Transverse colon (tissue), 4 donors: ENCODE measurements around the gene TPCN2. TPM values are rescaled to one million over a fixed set of nuclear protein-coding genes. Genes with fewer than 3 reads are reported as not detected.

Experiments used
- DNase-seq: peaks from one replicate; pipeline ENCODE4 v3.0.0-alpha.2; 2019
- H3K27ac ChIP-seq, 4 donors: fragments of 200-600 bp; sonication (generic); 2 replicates each; pipeline ENCODE4 v1.5.1; 2016 to 2018; ENCODE audit warnings: inconsistent platforms in 4 of 4
- H3K27me3 ChIP-seq: fragments of 200-600 bp; sonication (generic); 2 replicates; pipeline ENCODE4 v1.5.1; 2017; ENCODE audit warnings: inconsistent platforms
- H3K36me3 ChIP-seq, 4 donors: fragments of 200-600 bp; sonication (generic); 2 replicates each; pipeline ENCODE4 v1.5.1; 2017 to 2019; ENCODE audit warnings: inconsistent platforms in 4 of 4
- H3K4me1 ChIP-seq, 4 donors: fragments of 200-600 bp; sonication (generic); 2 replicates each; pipeline ENCODE4 v1.5.1; 2017 to 2020; ENCODE audit warnings: inconsistent platforms in 4 of 4
- H3K4me3 ChIP-seq, 4 donors: fragments of 200-600 bp; sonication (generic); 1 replicate in 1 of 4; 2 replicates in 3 of 4; pipeline versions ENCODE4 v1.5.1 to v1.6.1; 2017 to 2019; ENCODE audit warnings: inconsistent platforms in 4 of 4
- H3K9me3 ChIP-seq, 2 donors: fragments of 200-600 bp; sonication (generic); 2 replicates each; pipeline ENCODE4 v1.5.1; 2017 to 2019; ENCODE audit warnings: inconsistent platforms in 2 of 2
- CTCF ChIP-seq, 5 experiments: fragments of 200-600 bp in 3 of 5; fragments of 450-650 bp in 2 of 5; sonication (generic) in 3 of 5; IDR thresholded peaks; 1 replicate in 2 of 5; 2 replicates in 3 of 5; pipeline ENCODE4 v1.5.1; 2016 to 2017; ENCODE audit warnings: antibody characterized with exemption in 5 of 5, inconsistent platforms in 3 of 5, mild to moderate bottlenecking in 2 of 5, moderate library complexity in 1 of 5
- EP300 ChIP-seq: sonication (generic); formaldehyde crosslinking; IDR thresholded peaks from one replicate; pipeline ENCODE4 v1.6.1; 2017; ENCODE audit warnings: antibody characterized with exemption, low read depth
- POLR2A ChIP-seq: fragments of 450-650 bp; IDR thresholded peaks from one replicate; pipeline ENCODE4 v1.6.1; 2016; ENCODE audit warnings: antibody characterized with exemption, mild to moderate bottlenecking, moderate library complexity
- POLR2AphosphoS5 ChIP-seq, 3 donors: sonication (generic); formaldehyde crosslinking; IDR thresholded peaks; one replicate each; pipeline ENCODE4 v1.6.1; 2016; ENCODE audit warnings: antibody characterized with exemption in 3 of 3
- WGBS, 2 donors: methylation state at CpG; one replicate each; pipeline ENCODE4 v1.1.5; 2018; ENCODE audit warnings: low coverage in 1 of 2; 5-methylcytosine and 5-hydroxymethylcytosine counted together
- in situ Hi-C, 4 donors: fragments of 200-750 bp; cut with MboI; loops; one replicate each; pipeline versions ENCODE4 v1.15.0 to v1.15.1; 2017; ENCODE audit warnings: low sequenced_read_pairs in 3 of 4, low pct_ligation_motif_present in 1 of 4, low pct_unique_long_range_greater_than_20kb in 1 of 4
- intact Hi-C: fragments of 100-400 bp; cut with DNase I; formaldehyde crosslinking; loops from one replicate; pipeline ENCODE4 v1.15.1; 2023; ENCODE audit warnings: low total_unique reads
- total RNA-seq, 4 donors: library from RNA; depleted of rRNA; stranded (reverse); fragments of >200 nt; gene quantifications; one replicate each; pipeline ENCODE4 v1.1.0, GENCODE V29; 2016

Gene TPCN2
- total RNA-seq, 4 donors from 2014 or later: 16.8 to 25.4 (median 20.7) TPM

- WGBS, 2 donors: 81 to 82% methylated on average over 3 of the region's 3 CpGs
- H3K27ac ChIP-seq: no peak overlapping the region
- H3K4me1 ChIP-seq: no peaks in the 10 kb centered on the region
- DNase-seq: no peak
- H3K4me3 ChIP-seq: no peak overlapping the region
- peaks cover 7 to 11% of the 10 kb centered on the region in 2 donors for H3K9me3 ChIP-seq
- TF ChIP-seq EP300 (no peak), POLR2AphosphoS5 (IDR thresholded peaks at IDR 0.05) (no peak), CTCF (IDR thresholded peaks at IDR 0.05) (no peak), POLR2A (no peak)
- H3K27me3 ChIP-seq: no peaks in the 10 kb centered on the region
- in situ Hi-C loops (no loop called here), intact Hi-C loops (no loop called here)
- no peaks in the 10 kb centered on the region for H3K36me3 ChIP-seq
Measured at GRCh38 chr11:69150175-69150574, 101.4 kb downstream of the TPCN2 start.

- H3K9me3 ChIP-seq: peaks cover 0 to 1% of the 10 kb centered on the region in 2 donors
- WGBS, 2 donors: 79 to 83% methylated on average over 9 to 10 of the region's 10 CpGs
- intact Hi-C loops: no loop called here
Measured at GRCh38 chr11:69151836-69152235, 103.1 kb downstream of the TPCN2 start.

GRCh38 chr11:69152733-69153421, 104.1 kb downstream of the TPCN2 start:
- in situ Hi-C loops: no loop called here
- intact Hi-C loops: no loop called here
- Histone ChIP-seq H3K27me3 (peaks cover 10% of the 10 kb centered on the region), H3K27ac (no peak overlapping the region), H3K36me3 (no peaks in the 10 kb centered on the region), H3K9me3 (no peaks in the 10 kb centered on the region), H3K4me1 (peaks cover 0 to 12% (median 9%) of the 10 kb centered on the region in 4 donors), H3K4me3 (no peak overlapping the region)
- WGBS, 2 donors: 81 to 86% methylated on average over 13 to 23 of the region's 23 CpGs
- no peak for DNase-seq
- no peak for TF ChIP-seq POLR2AphosphoS5 (IDR thresholded peaks at IDR 0.05)

More at GRCh38 chr11:69151836-69152235, 103.1 kb downstream of the TPCN2 start:
- in situ Hi-C loops: no loop called here
- peaks cover 0 to 3% (median 1%) of the 10 kb centered on the region in 4 donors for H3K4me1 ChIP-seq
- no peak overlapping the region for H3K27ac ChIP-seq
- no peaks in the 10 kb centered on the region for H3K36me3 ChIP-seq
- peaks cover 2% of the 10 kb centered on the region for H3K27me3 ChIP-seq
- no peak for TF ChIP-seq CTCF (IDR thresholded peaks at IDR 0.05)
- TF ChIP-seq POLR2AphosphoS5 (IDR thresholded peaks at IDR 0.05): no peak
- TF ChIP-seq EP300: no peak
- TF ChIP-seq POLR2A: no peak
- no peak overlapping the region for H3K4me3 ChIP-seq
- DNase-seq: no peak

GRCh38 chr11:69153661-69154060, 104.9 kb downstream of the TPCN2 start:
- DNase-seq: no peak
- no peak overlapping the region for H3K27ac ChIP-seq
- peaks cover 10% of the 10 kb centered on the region for H3K27me3 ChIP-seq
- H3K4me3 ChIP-seq: no peak overlapping the region
- in situ Hi-C loops: no loop called here
- WGBS, 2 donors: 64 to 66% methylated on average over 3 to 7 of the region's 7 CpGs
- H3K36me3 ChIP-seq: no peaks in the 10 kb centered on the region
- H3K9me3 ChIP-seq: no peaks in the 10 kb centered on the region
- H3K4me1 ChIP-seq: peaks cover 0 to 12% (median 9%) of the 10 kb centered on the region in 4 donors
- TF ChIP-seq EP300 (no peak), CTCF (IDR thresholded peaks at IDR 0.05) (no peak), POLR2A (no peak), POLR2AphosphoS5 (IDR thresholded peaks at IDR 0.05) (no peak)
- intact Hi-C loops: no loop called here
